Hepatocyte (in vitro differentiated cells): Measurements from ENCODE around the gene UBTF. TPM values are rescaled to one million over a fixed set of nuclear protein-coding genes. Genes with fewer than 3 reads are reported as not detected.

Experiments used
- DNase-seq: peaks from one replicate; pipeline ENCODE4 v3.0.0-alpha.2; 2016; ENCODE audit warnings: low spot score
- H2AFZ ChIP-seq: fragments of 200-600 bp; sonication (generic); 2 replicates; pipeline ENCODE4 v1.6.0; 2016; ENCODE audit warnings: antibody characterized with exemption, mild to moderate bottlenecking
- H3K27ac ChIP-seq: fragments of 200-600 bp; sonication (generic); 2 replicates; pipeline ENCODE4 v1.5.1; 2016; ENCODE audit warnings: mild to moderate bottlenecking
- H3K27me3 ChIP-seq: fragments of 200-600 bp; sonication (generic); 2 replicates; pipeline ENCODE4 v1.6.1; 2016
- H3K36me3 ChIP-seq: fragments of 200-600 bp; sonication (generic); replicated peaks from 2 replicates; pipeline ENCODE4 v1.5.1; 2016; ENCODE audit warnings: low read depth; ENCODE audit not compliant: insufficient read depth
- H3K4me1 ChIP-seq: fragments of 200-600 bp; sonication (generic); 2 replicates; pipeline ENCODE4 v1.5.1; 2016; ENCODE audit warnings: mild to moderate bottlenecking, moderate library complexity; ENCODE audit not compliant: insufficient read depth
- H3K4me2 ChIP-seq: fragments of 200-600 bp; sonication (generic); 2 replicates; pipeline ENCODE4 v1.6.0; 2016
- H3K4me3 ChIP-seq: fragments of 200-600 bp; sonication (generic); 2 replicates; pipeline ENCODE4 v1.5.1; 2016; ENCODE audit warnings: mild to moderate bottlenecking
- H3K79me2 ChIP-seq: fragments of 200-600 bp; sonication (generic); 2 replicates; pipeline ENCODE4 v1.6.0; 2017; ENCODE audit warnings: mild to moderate bottlenecking
- H3K9me2 ChIP-seq: fragments of 200-600 bp; sonication (generic); replicated peaks from 2 replicates; pipeline ENCODE4 v1.6.0; 2017; ENCODE audit warnings: mild to moderate bottlenecking; ENCODE audit not compliant: insufficient read depth
- H3K9me3 ChIP-seq: fragments of 200-600 bp; sonication (generic); 2 replicates; pipeline ENCODE4 v1.5.1; 2016; ENCODE audit warnings: low read depth, mild to moderate bottlenecking
- H4K20me1 ChIP-seq: fragments of 200-600 bp; sonication (generic); 2 replicates; pipeline ENCODE4 v1.6.0; 2016; ENCODE audit warnings: mild to moderate bottlenecking; ENCODE audit not compliant: insufficient read depth, poor library complexity, severe bottlenecking
- CTCF ChIP-seq: fragments of 200-600 bp; sonication (generic); IDR thresholded peaks from 2 replicates; pipeline ENCODE4 v1.5.1; 2016; ENCODE audit warnings: antibody characterized with exemption, mild to moderate bottlenecking; ENCODE audit not compliant: poor library complexity
- EZH2 ChIP-seq: fragments of 200-600 bp; sonication (generic); IDR thresholded peaks from 2 replicates; pipeline ENCODE4 v1.6.1; 2016; ENCODE audit warnings: antibody characterized with exemption, mild to moderate bottlenecking, borderline replicate concordance
- EZH2phosphoT487 ChIP-seq: fragments of 200-600 bp; sonication (generic); IDR thresholded peaks from one replicate; pipeline ENCODE4 v1.6.1; 2018; ENCODE audit warnings: antibody characterized with exemption, mild to moderate bottlenecking, low read depth, moderate library complexity; ENCODE audit not compliant: unreplicated experiment, severe bottlenecking
- WGBS: methylation state at CpG from one replicate; pipeline ENCODE4 v1.1.6; 2016; ENCODE audit warnings: low lambda C conversion rate; ENCODE audit errors: missing lambda C conversion rate; 5-methylcytosine and 5-hydroxymethylcytosine counted together
- polyA plus RNA-seq: library from polyadenylated mRNA; unstranded; fragments of >200 nt; fragmentation: Nextera tagmentation; extraction: Ambion mirVana; gene quantifications from 2 replicates; pipeline ENCODE4 v1.2.1, GENCODE V29; 2016
- total RNA-seq: library from RNA; depleted of rRNA; stranded (reverse); fragments of >200 nt; gene quantifications from 2 replicates; pipeline ENCODE4 v1.2.3, GENCODE V29; 2014

UBTF gene
- total and polyA plus RNA-seq, 2 experiments from 2014 or later, result 35.0 to 41.1 TPM

DNA sequence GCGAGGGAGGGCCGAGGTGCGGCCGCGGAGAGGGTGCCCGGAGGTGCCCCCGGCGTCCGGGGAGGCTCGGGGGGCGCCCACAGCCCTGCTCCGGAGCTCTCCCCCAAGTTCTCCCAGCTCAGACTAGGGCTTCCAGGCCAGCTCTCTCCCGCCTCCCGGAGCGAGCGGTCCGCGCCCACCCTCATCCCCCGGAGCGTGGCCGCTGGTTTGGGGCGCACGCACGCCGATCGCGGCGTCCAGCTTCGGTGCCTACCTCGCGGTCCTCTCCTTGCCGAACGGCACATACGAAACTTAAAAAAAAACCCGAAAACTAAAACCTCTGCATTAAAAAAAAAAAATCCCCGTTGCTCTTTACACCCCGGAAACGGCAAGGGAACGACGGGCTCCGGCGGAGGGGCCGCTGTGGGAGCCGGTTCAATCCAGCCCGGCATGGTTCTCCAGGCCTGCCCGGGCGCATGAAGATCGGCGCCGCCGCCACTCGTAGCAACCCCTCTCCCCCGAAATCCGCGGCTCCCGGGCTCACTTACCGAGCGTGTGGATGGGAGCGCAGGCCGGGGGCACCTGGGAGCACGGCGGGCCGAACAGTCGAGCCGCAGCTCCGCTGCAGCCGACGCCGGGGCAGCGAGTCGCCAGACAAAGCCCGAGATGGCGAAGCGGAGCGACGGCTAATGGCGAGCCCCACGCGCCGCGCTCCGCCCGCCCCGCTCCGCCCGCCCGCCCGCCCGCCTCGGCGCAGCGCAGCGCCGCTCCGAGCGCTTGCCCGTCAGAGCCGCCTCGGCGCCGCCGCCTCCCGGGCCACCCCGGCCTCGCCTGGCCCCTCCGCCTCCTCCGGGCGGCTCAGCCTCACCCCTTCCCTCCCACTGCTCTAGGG is 973 bp upstream of the UBTF start:
- H3K4me3 ChIP-seq, result peak overlapping the region; percentile 97
- peak overlapping the region; percentile 97 for H3K4me2 ChIP-seq
- no peaks in the 10 kb centered on the region for H3K9me3 ChIP-seq
- peaks cover 3% of the 10 kb centered on the region for H3K36me3 ChIP-seq
- H3K27me3 ChIP-seq, result no peaks in the 10 kb centered on the region
- H3K4me1 ChIP-seq, result peaks cover 22% of the 10 kb centered on the region
- no peaks in the 10 kb centered on the region for H3K9me2 ChIP-seq
- DNase-seq, result peak; percentile 78
- peaks cover 46% of the 10 kb centered on the region for H3K79me2 ChIP-seq
- peaks cover 20% of the 10 kb centered on the region for H4K20me1 ChIP-seq
- WGBS, result under 1% methylated on average over 58 of the region's 108 CpGs
- no peak for TF ChIP-seq EZH2
- H2AFZ ChIP-seq, result peak overlapping the region; percentile 60
- H3K27ac ChIP-seq, result peak overlapping the region; percentile 100

DNA sequence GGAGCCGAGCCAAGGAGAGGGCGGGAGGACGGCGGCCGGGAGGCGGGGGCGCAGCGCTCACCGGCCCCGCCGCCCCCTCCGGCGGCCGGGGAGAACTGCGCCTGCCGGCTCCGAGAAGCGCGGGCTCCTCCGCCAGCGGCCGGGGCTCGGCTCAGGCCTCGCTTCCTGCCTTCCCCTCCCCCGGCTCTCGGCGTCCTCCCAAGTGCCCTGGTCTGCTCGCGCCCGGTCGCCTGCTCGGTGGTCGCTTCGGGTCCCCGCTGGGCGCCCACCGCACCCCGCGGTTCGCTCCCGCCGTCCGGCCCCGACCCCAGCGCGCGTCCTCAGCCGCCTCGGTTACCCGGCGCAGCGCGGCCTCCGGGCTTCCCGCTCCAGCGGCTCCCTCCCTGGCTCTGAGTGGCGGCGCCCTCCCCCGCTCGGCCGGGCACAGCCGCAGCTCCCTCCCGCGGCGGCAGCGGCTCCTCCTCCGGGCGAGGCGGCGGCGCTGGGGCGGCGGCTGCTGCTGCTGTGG is 313 bp downstream of the UBTF start:
- H3K4me1 ChIP-seq, result peaks cover 22% of the 10 kb centered on the region
- WGBS, result 1% methylated on average over 12 of the region's 73 CpGs
- no peaks in the 10 kb centered on the region for H3K9me3 ChIP-seq
- DNase-seq, result peak; percentile 91
- peak overlapping the region; percentile 97 for H3K4me3 ChIP-seq
- peaks cover 46% of the 10 kb centered on the region for H3K79me2 ChIP-seq
- H3K27me3 ChIP-seq, result no peaks in the 10 kb centered on the region
- no peaks in the 10 kb centered on the region for H3K9me2 ChIP-seq
- H3K4me2 ChIP-seq, result peak overlapping the region; percentile 97
- TF ChIP-seq CTCF, result peak; percentile 28
- no peak for TF ChIP-seq EZH2phosphoT487
- no peak for TF ChIP-seq EZH2
- peak overlapping the region; percentile 100 for H3K27ac ChIP-seq
- peaks cover 3% of the 10 kb centered on the region for H3K36me3 ChIP-seq
- H2AFZ ChIP-seq, result peak overlapping the region; percentile 30
- H4K20me1 ChIP-seq, result peaks cover 20% of the 10 kb centered on the region

- peak overlapping the region; percentile 97 for H3K4me3 ChIP-seq
- no peaks in the 10 kb centered on the region for H3K9me2 ChIP-seq
- peak; percentile 96 for DNase-seq
- no peak for TF ChIP-seq EZH2
- peak; percentile 71 for TF ChIP-seq CTCF
- no peak for TF ChIP-seq EZH2phosphoT487
- H3K4me1 ChIP-seq, result peaks cover 20% of the 10 kb centered on the region
- H4K20me1 ChIP-seq, result peaks cover 20% of the 10 kb centered on the region
- peak overlapping the region; percentile 27 for H2AFZ ChIP-seq
- 0% methylated on average over 14 of the region's 89 CpGs for WGBS
- peaks cover 3% of the 10 kb centered on the region for H3K36me3 ChIP-seq
- H3K79me2 ChIP-seq, result peaks cover 46% of the 10 kb centered on the region
- H3K27me3 ChIP-seq, result no peaks in the 10 kb centered on the region
- peak overlapping the region; percentile 100 for H3K27ac ChIP-seq
- H3K9me3 ChIP-seq, result no peaks in the 10 kb centered on the region
- H3K4me2 ChIP-seq, result peak overlapping the region; percentile 97
Observed at GRCh38 chr17:44218344-44219107, 949 bp downstream of the UBTF start.
